HG03439 (cell line): ENCODE data around the gene ZBTB49.

ENCODE experiments used
- ATAC-seq: cut with Tn5 transposase; IDR thresholded peaks from one replicate; pipeline ENCODE4 v1.9.1; 2021; ENCODE audit warnings: mild to moderate bottlenecking, moderate library complexity; ENCODE audit not compliant: unreplicated experiment

ZBTB49 gene

DNA sequence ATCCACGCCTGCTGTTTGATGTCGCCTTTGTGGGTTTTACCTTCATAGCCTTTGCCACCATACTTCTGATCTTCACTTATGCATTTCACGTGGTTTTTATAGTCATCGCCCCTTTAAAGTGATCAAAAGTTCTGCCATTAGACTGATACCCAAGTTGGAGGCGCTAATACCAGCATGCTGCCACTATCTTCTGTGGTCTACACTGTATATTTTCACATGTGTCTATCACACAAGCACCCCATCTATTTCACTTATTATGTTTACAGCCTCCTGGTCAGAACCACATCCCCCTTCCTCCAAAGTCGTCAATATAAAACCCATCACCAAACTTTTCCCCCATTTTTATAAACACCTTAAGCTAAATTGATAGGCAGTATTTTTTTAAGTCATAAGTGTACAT, 8.3 kb upstream of the ZBTB49 start:
- ATAC-seq, result no peak

DNA sequence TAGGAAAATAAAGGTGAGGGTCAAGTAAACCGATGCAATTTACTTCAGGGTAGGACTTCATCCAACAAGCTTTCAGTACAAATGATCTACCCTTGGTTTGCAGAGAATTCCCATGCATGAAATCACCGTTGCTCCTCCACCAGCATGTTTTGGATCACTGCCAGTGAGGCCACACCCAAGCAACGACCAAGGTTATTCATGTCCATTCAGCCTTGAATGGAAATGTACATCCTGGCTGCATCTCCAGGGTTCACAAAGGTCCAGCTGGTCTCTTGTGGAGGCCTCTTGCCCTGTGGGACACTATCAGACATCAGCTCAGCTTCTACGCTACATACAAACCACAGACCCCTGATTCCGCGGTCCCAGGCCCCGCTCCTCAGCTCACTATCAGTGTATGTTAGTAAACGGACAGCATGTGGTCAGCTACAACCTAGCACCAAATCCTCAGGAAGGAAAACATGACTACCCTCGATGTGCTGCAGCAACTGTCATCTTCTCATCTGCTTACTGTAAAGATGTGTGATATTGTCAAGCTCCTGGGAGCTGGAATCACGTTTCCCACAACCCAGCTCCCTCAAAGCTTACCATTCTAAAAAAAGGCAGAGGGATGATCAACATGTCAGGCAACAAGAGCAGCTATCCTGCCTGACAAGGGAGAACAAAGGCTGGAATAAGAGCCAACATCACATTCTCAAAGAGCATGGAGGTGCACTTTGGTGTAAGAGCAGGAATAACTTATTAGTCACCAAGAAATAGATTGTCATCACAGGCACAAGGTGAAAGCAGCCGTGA, 5.0 kb upstream of the ZBTB49 start:
- ATAC-seq, result no peak

DNA sequence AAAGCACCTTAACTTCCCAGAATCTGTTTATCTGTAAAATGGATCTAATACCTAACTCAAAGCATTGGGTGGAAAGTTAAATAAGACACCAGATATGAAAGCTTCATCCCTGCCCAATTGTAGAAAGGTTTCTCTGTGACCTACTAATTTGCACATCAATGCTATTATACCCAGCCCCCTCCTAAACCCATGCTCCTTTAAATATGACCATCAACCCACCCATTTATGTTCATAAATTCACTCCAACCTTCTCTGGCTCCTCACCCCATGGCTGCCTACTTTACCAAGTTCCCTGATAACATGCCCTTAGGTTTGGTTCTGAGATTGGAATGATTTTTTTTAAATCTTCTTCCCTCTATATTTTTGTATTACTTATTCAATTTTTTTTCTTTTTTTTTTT, 2.0 kb upstream of the ZBTB49 start:
- ATAC-seq, result no peak

DNA sequence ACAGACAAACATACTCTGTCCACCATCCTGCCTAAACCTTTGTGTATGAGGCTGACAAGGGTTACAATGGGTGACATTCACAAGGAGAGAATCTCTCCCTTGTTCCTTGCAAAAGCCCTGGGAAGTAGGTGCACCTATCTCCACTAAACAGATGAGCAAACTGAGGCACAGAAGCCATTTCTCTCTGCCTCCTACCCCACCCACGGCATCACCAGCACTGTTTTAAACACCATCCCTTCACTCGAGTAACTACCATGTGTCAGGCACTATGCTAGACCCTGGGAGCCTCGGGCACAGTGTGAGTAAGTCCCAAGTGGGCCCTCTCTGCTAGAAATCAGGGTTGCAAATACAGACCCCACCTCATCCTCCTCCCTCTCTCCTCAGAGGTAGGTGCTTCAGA, 996 bp upstream of the ZBTB49 start:
- no peak for ATAC-seq

DNA sequence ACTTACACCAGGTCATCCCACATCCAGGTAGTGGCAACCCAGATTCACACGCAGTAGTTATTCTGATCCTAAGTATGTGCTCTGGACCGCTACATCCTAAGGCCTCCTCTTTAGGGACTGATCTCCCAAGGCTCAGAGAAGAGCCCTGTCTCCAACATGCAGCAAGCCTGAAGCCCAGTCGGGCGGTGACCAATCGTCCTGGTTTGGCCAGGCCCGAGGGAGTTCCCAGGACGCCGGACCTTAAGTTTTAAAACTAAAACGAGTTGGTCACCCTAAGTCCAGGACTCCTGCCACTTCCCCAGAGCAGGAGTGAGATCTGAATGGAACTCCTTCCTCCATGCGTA, 482 bp upstream of the ZBTB49 start:
- peak; percentile 22 for ATAC-seq

DNA sequence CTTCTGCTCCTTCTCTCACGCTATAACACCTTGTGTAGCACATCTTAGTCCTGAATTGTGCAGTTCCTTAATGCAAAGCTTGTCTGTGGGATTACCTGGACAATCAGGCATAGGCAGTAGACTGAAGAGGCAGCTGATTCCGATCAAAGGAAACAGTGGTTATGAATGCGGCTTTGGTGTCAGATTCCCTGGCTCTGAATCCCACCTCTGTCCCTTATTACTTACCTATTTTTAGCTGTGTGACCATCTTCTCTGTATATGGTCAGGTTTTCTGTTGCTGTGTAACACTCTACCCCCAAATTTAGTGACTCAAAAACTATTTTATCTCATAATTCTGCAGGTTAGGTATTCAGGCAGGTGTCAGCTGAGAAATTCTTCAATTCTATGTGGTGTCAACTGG, 3.2 kb downstream of the ZBTB49 start:
- ATAC-seq, result no peak

DNA sequence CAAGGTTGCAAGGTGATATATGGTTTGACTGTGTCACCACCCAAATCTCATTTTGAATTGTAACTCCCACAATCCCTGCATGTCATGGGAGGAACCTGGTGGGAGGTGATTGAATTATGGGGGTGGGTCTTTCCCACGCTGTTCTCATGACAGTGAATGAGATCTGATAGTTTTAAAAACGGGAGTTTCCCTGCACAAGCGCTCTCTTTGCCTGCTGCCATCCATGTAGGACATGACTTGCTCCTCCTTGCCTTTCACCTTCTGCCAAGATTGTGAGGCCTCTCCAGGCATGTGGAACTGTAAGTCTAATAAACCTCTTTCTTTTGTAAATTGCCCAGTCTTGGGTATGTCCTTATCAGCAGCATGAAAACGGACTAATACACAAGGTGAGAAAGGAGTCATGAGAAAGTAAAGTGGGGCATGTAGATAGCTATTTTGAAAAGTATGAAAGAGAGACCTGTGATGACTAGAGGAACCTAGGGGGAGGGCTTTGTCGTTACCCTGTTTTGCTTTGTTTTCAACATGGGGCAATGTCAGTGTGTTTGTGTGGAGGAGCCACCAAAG, 6.3 kb downstream of the ZBTB49 start:
- ATAC-seq, result no peak

DNA sequence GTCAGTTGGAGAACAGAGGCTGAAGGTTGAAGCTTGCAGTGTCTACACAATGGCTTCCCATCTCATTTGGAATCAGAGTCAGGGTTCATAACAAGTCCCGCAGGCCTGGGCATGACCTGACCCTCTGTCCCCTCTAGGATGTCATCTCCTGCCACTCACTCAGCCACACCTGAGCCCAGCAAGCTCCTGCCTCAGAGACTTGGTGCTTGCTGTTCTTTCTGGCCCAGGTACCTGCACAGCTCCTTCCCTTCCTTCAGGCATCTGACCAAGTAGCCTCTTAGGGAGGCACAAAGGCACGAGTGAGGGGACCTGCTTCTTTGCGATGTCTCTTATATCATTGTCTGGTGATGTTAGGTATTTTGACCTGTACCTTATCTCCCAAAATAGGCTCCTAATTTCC, 9.0 kb downstream of the ZBTB49 start:
- no peak for ATAC-seq

DNA sequence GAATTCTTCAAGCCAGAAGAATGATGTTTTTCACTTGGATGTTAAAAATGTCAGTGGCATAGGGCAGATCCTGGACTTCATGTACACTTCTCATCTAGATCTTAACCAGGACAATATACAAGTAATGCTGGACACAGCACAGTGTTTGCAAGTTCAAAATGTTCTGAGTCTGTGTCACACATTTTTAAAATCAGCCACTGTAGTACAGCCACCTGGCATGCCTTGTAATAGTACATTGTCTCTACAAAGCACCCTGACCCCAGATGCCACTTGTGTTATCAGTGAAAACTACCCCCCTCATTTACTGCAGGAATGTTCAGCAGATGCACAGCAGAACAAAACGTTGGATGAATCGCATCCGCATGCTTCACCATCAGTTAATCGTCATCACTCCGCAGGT, 11.9 kb downstream of the ZBTB49 start:
- ATAC-seq, result no peak

DNA sequence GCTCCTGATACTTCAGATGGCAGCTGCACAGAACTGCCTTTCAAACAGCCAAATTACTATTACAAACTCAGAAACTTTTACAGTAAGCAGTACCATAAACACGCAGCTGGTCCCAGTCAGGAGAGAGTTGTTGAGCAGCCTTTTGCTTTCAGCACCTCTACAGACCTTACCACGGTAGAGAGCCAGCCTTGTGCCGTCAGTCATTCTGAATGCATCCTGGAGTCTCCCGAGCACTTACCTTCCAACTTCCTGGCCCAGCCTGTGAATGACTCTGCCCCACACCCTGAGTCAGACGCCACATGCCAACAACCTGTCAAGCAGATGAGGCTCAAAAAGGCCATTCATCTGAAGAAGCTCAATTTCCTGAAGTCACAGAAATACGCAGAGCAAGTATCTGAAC, 12.4 kb downstream of the ZBTB49 start:
- no peak for ATAC-seq

DNA sequence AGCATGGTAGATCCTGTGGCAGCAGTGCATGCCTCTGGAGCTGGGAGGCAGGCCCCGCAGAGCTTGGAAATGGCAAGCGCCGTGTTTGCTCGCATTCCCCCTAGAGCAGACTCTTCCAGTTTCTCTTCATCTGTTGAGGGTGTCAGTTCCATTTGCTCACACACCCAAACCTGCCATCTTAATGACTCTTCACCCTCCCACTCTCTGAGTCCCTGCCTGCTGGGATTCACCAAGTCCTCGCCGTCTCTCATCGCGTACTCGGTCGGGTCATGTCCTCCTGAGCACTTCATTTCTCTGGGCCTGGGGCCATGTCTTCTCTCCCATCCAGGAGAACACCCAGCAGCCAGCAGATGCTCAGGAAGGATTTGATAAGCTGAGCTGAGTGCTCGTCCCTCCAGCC, 16.9 kb downstream of the ZBTB49 start:
- ATAC-seq, result no peak

DNA sequence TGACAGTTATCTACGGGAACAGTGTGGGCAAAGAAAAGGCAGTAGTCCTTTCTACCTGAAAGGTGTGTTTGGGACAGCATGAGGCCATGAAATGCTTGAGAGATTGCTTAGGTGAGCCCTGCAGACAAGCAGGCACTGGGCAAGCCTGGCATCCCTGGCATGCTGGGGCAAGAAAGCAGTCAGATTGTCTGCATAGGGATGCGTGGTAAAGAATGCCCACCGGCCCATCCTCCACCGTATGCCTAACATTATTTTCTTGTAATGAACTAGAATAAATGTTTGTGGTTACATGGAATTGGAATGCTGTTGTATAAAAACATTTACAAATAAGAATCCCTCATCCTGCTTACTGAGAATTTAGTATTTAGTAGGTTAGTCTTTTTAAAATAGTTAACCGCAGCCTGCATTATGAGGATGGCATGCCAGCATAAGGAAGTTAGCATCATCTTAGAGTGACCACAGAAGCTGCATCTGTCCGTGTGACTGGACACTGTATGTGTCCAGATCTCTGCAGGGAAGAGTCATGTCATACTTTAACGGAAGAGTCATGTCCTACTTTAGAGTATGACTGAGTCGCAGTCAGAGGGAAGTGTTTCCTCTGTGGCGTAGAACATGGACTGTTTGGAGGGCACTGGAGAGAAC, 18.9 kb downstream of the ZBTB49 start:
- no peak for ATAC-seq

DNA sequence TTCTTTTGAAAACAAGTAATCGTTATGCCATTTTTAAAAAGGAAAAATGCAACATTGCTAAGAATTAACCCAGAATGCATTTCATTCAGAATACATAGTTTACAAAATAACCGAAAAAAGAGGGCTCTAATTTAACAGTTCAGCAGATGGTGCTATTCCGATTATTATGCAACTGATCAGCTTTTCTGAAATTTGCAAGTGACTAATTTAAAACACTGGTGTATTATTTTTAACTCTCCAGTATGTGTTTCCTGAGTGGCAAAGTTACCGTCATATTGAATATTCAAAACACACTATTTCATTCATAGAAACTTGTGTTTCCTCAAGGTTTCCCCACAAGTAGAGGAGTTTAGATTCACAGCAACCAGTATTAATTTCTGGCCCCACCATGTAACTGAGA, 21.1 kb downstream of the ZBTB49 start:
- ATAC-seq, result no peak

DNA sequence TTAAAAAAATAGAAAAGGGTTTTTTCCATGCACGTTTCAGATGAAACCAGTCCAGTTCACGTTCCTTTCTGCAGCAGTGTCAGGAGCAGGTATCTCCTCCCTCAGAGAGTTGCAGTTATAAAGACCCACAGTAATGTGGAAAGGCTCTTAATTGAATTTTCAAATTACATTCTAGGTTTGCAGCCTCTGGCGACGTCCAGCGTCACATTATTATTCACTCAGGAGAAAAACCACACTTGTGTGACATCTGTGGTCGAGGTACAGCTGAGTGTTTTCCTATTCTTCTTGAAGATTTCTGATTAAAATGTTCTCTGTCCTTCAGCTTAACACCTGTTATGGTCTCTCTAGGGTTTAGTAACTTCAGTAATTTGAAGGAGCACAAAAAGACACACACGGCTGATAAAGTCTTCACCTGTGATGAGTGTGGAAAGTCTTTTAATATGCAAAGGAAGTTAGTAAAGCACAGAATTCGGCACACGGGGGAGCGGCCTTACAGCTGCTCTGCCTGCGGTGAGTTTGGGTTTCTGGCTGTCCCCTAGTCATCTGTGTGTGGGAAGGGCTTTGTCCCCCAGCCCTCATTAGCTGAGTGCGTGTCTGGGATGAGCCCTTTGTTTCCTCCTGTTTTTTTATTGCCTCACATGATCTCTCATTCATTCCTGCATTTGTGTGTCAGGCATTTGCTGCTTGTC, 25.6 kb downstream of the ZBTB49 start:
- ATAC-seq, result no peak

DNA sequence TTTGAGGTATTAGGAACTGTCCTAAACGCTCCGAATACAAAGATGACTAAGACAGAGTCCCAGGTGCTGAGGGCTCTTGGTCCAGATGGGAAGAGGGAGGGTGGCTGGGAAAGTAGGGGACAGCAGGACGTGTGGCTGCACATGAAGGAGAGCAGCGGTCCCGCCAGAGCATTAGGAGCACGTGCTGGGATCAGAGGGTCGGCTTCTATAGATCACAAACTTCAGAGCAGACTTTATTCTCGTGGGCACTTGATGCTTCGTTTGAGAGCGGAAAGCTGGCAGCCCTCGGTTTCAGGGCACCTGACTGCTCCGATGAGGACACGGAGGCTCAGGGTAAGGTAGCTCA, 26.1 kb downstream of the ZBTB49 start:
- no peak for ATAC-seq

DNA sequence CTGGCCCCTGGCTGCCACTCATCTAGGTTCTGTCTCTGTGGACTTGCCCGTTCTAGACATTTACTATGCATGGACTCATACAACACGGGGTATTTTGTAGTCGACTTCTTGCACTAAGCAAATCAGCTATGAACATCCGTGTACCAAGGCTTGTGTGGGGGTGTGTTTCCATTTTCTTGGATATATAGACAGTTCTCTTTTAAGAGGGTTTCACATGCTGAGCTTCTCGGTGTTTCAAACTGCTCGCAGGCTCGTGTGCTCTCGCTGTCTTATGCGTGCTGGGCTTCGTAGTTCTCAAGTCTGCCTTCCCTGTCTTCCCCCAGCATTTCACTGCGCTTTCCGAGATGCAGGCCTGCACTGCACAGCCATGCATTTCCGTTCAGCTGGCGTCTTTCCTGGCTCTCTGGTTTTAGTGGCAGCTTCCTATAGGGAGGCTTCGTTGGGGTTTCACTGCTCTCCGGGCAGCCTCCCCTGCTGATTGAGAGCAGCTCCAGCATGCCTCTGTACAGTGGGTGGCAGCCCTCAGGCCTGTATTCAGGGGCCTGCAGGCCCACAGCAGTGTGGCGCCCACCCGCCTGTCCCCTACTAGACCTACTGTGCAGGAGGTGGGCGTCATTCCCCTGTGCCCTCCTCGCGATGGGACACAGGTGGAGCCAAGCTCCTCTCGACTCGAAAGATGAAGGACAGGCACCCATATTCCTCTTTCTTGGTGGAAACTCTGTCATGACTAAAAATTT, 27.6 kb downstream of the ZBTB49 start:
- no peak for ATAC-seq

DNA sequence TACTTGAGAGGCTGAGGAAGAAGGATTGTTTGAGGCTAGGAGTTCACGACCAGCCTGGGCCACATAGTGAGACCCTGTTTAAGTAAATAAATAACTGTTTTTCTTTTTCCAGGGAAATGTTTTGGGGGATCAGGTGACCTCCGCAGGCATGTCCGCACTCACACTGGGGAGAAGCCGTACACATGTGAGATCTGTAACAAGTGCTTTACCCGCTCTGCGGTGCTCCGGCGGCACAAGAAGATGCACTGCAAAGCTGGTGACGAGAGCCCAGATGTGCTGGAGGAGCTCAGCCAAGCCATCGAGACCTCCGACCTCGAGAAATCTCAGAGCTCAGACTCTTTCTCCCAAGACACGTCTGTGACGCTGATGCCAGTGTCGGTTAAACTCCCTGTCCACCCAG, 30.5 kb downstream of the ZBTB49 start:
- ATAC-seq, result no peak

DNA sequence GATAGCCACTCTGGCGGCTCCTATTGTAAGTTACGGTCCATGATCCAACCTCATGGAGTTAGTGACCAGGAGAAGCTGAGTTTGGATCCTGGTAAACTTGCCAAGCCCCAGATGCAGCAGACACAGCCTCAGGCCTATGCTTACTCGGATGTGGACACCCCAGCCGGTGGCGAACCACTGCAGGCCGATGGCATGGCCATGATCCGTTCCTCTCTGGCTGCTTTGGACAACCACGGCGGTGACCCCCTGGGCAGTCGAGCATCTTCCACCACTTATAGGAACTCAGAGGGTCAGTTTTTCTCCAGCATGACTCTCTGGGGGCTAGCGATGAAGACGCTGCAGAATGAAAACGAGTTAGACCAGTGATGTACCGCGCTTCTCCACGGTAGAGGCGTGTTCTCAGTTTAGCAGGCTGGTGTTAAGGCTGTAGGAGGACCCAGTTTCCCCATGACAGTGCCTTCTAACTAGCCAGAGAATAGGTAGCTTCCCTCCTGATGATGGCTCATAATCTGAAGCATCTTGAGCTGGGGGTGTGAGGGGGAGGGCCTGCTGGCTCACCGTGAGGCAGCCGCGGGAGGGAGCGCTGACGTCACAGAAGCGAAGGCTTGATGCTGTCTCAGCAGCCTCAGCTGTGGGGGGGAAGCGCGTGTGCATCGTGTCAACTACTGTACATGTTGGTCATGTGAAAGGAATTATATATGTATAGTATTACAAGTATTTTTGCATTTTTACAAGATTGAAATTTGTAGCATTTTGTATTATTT, 31.1 kb downstream of the ZBTB49 start:
- no peak for ATAC-seq

DNA sequence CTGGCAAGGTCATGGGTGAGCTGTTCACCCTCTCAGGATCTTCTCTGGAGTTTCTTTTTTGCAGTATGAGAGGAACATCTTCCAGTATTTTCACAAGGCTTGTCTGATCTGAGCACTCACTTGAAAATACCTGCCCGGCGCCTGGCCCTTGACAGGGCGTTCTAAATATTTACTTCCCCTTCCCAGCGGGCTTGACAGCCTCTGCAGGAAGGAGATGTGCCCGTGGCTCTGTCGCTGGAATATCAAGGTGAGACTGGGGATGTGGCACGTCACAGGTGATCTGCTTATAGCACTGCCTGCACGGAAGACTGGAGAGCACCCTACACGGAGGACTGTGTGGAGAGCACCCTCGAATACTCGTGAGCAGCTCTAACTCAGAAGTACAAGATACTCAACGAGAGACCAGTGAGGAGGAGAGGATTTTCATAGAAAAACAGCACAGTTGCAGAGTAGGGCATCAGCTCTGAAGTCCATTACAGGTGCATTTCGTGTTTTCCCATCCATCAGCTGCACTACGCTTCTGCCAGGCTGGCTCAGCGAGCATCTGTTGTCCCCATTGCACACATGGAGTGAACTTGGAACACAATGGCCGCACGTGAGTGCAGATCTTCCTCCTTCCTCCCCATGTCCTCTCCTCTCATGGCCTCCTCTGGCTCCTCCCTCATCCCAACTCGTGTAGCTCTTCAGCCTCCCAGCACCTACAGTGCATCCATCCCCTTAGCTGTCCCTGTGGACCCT, 32.1 kb downstream of the ZBTB49 start:
- ATAC-seq, result no peak
